ENCODE measurements around the gene GRHL1.

GRHL1 gene

DNA sequence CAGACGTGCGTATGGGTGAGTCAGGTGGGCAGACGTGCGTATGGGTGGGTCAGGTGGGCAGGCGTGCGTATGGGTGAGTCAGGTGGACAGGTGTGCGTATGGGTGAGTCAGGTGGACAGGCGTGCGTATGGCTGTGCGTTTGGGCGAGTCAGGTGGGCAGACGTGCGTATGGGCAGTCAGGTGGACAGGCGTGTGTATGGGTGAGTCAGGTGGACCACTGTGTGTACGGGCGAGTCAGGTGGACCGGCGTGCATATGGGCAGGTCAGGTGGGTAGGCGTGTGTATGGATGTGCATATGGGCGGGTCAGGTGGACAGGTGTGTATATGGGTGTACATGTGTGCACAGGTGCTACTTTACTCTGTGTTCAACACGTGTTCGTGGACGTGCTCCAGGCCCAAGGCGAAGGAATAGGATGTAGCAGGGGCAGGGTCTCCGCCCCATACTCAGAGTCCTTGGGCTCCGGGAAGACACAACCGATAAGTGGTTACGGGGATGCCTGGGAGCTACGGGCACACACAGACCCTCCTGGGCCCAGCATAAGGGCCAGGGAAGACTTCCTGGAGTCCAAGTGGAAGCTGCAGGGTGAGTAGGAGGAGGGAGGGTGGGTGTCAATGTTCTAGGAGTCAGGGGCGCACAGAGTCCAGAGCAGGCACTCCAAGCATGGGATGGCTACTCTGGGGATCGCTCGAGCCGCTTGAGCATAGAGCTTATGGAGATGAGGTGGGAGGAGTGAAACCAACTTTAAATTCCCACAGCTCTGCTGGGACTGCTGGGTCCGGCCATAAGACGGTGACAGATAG is 64.7 kb downstream of the GRHL1 start:
- no peak overlapping the region for H3K4me3 ChIP-seq (ENCODE audit: low read length)
- no peak for TF ChIP-seq CTCF (conservative IDR thresholded peaks at IDR 0.05; ENCODE audit: low read length)
- DNase-seq (ENCODE audit: low read depth), result no peak

DNA sequence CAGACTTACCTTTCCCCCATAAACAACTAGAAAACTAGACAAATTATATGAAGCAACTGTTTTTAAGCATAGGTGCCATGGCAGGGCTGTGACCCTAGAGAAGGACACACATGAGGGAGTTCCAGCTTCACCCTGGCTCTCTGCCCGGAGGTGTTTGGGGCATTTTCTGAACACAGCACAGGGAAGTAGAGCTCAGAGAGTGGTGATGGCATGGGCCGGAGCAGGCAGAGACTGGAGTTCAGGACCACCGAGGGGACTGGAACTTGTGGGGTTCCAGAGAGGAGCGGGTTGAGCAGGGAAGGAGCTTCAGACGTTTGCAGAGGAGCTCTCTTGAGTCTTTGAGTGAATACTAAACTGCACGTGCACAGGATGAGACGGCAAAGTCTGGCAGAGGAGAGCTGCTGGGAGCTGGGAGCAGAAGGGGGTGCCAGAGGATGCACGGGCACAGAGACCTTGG is 65.3 kb downstream of the GRHL1 start:
- TF ChIP-seq CTCF (conservative IDR thresholded peaks at IDR 0.05; ENCODE audit: low read length), result no peak
- DNase-seq (ENCODE audit: low read depth), result no peak
- H3K4me3 ChIP-seq (ENCODE audit: low read length), result no peak overlapping the region

DNA sequence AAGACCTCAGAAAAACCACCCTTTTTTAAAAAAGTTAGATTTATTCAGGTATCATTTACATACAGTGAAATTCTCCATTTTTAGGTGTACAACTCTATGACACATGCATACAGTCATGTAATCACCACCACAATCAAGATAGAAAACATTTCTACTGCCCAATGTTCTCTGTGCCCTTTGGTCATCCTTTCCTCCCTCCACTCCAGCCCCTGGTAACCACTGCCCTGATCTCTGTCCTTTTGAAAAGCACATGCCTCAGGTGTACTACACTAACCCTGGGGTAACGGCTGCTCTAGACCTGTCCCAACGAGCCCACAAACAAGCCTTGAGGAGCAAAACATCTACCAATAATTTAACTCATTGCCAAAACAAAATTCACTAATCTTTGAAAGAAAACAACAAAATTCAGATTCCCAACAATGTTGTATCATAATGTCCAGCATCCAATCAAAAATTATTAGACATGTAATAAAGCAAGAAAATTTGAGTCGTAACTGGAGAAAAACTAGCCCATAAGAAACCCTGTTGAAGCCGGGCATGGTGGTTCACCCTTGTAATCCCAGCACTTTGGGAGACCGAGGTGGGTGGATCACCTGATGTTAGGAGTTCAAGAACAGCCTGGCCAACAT is 65.9 kb downstream of the GRHL1 start:
- H3K4me3 ChIP-seq (ENCODE audit: low read length), result no peak overlapping the region
- DNase-seq (ENCODE audit: low read depth), result no peak
- TF ChIP-seq CTCF (conservative IDR thresholded peaks at IDR 0.05; ENCODE audit: low read length), result no peak

DNA sequence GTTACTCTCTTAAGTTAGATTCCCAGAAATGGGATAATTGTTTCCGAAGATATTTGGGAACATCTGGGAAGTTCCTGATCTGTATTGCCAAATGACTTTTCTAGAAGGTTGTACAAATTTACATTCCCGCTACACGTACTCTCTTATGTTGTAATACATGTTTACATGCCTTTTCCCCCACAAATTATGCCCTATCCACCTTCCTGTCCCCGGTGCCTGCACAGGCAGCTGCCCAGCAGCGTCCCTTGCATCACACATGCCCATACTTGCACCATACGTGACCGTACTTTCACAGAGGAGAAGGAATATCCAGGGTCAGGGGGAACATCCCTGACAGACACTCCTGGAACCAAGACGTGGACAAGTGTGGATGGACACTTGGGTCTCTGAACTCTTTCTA is 67.7 kb downstream of the GRHL1 start:
- DNase-seq (ENCODE audit: low read depth), result peak; percentile 95
- no peak overlapping the region for H3K4me3 ChIP-seq (ENCODE audit: low read length)
- TF ChIP-seq CTCF (conservative IDR thresholded peaks at IDR 0.05; ENCODE audit: low read length), result no peak

DNA sequence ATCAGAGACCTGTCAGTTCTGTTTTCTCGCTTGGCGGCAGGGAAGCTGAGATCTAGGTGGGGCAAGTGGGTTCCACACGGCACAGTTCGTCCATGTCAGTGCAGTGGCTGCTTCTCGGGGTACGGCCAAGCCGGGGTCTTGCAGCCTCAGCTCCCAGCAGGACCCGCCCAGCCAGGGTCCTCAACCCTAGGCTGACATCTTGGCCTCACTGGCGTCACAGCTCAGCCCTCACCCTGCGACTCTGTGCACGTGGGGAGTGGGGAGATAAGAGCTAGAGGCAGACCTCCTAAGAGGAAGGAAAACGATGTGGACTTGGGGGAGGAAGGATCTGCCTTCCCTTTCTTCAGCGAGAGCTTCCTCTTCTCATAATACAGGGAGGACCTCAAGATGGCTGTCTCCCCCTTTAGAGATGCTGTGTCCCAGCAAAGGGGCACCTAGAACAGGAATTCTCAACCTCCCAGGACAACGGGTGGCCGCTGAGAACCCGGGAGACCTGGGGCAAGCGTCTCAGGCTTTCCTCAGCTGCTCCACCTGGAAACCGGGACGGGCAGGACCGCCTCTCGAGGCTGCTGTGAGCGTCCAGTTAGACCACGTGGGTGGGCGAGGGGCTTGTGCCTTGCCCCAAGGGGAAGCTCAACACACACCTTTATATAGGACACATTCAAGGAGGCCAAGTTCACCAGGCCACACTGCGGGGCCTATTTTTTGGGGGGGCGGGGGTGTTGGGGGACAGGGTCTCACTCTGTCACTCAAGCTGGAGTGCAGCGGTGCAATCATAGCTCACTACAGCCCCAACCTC is 68.3 kb downstream of the GRHL1 start:
- no peak for DNase-seq (ENCODE audit: low read depth)
- H3K4me3 ChIP-seq (ENCODE audit: low read length), result no peak overlapping the region
- TF ChIP-seq CTCF (conservative IDR thresholded peaks at IDR 0.05; ENCODE audit: low read length), result no peak

GRCh38 chr2:10022041-10022421 is 70.5 kb downstream of the GRHL1 start:
- TF ChIP-seq CTCF (conservative IDR thresholded peaks at IDR 0.05; ENCODE audit: low read length), result no peak
- no peak overlapping the region for H3K4me3 ChIP-seq (ENCODE audit: low read length)
- DNase-seq (ENCODE audit: low read depth), result no peak

Measured in AG10803 (cell line).